Activated B cell treated with CpG ODN at 0.5 μM for 24 hours (primary cell): ENCODE data around the gene PIK3R4. TPM values are rescaled to one million over a fixed set of nuclear protein-coding genes. Genes with fewer than 3 reads are reported as not detected.

Experiments
- ATAC-seq: fragments of 200-7000 bp; cut with Tn5 transposase; one replicate; pipeline ENCODE4 v1.10.0; 2021; ENCODE audit warnings: low read depth, mild to moderate bottlenecking, moderate library complexity
- CTCF ChIA-PET: fragments of 350-600 bp; sonication (Branson Sonifier 250); formaldehyde crosslinking; loops from one replicate; lab custom pipeline; 2021; ENCODE audit warnings: antibody characterized with exemption; lab: Charles Lee
- POLR2A ChIA-PET: fragments of 350-600 bp; sonication (Branson Sonifier 250); formaldehyde crosslinking; loops from one replicate; lab custom pipeline; 2021; ENCODE audit warnings: antibody characterized with exemption; lab: Charles Lee
- DNase-seq: peaks from one replicate; pipeline ENCODE4 v3.0.0; 2022
- H3K27ac Mint-ChIP-seq: one replicate; pipeline ENCODE4 v1.8.0; 2020; ENCODE audit warnings: mixed read lengths
- H3K27me3 Mint-ChIP-seq: one replicate; pipeline ENCODE4 v1.8.0; 2021; ENCODE audit warnings: mixed read lengths
- H3K36me3 Mint-ChIP-seq: one replicate; pipeline ENCODE4 v1.8.0; 2021; ENCODE audit warnings: low read depth, mixed read lengths
- H3K4me1 Mint-ChIP-seq: one replicate; pipeline ENCODE4 v1.8.0; 2021; ENCODE audit warnings: mixed read lengths
- H3K4me3 Mint-ChIP-seq: one replicate; pipeline ENCODE4 v1.8.0; 2020; ENCODE audit warnings: mild to moderate bottlenecking, mixed read lengths
- H3K9me3 Mint-ChIP-seq: one replicate; pipeline ENCODE4 v1.8.0; 2020; ENCODE audit warnings: mixed read lengths
- CTCF ChIP-seq: fragments of 200-600 bp; IDR thresholded peaks from one replicate; pipeline ENCODE4 v1.8.0; 2022; ENCODE audit warnings: antibody characterized with exemption, mild to moderate bottlenecking
- intact Hi-C: fragments of 100-400 bp; cut with micrococcal nuclease; formaldehyde crosslinking; loops from one replicate; pipeline ENCODE4 v1.15.1; 2024
- total RNA-seq: library from RNA; stranded (reverse); gene quantifications from 2 replicates; pipeline ENCODE4 v1.2.3, GENCODE V29; 2022

The PIK3R4 gene
- total RNA-seq, 1 donor from 2014 or later = 32.4 TPM

- Mint-ChIP-seq H3K9me3 (no peaks in the 10 kb centered on the region), H3K27me3 (no peaks in the 10 kb centered on the region), H3K27ac (no peak overlapping the region), H3K4me3 (no peak overlapping the region), H3K36me3 (peaks cover 10% of the 10 kb centered on the region), H3K4me1 (no peaks in the 10 kb centered on the region)
- no peak for ATAC-seq
- no peak for DNase-seq
- no peak for TF ChIP-seq CTCF
- intact Hi-C loops = no loop called here
- ChIA-PET POLR2A (no interaction called here), CTCF (no interaction called here)
These were observed 92.5 kb downstream of the PIK3R4 start for GRCh38 chr3:130654091-130654490.

GRCh38 chr3:130649061-130649654 is 97.5 kb downstream of the PIK3R4 start:
- intact Hi-C loops = no loop called here
- Mint-ChIP-seq H3K27me3 (no peaks in the 10 kb centered on the region), H3K27ac (no peak overlapping the region), H3K4me1 (no peaks in the 10 kb centered on the region), H3K4me3 (no peak overlapping the region), H3K9me3 (no peaks in the 10 kb centered on the region), H3K36me3 (no peaks in the 10 kb centered on the region)
- ATAC-seq (no peak), DNase-seq (no peak)
- CTCF ChIA-PET = no interaction called here
- TF ChIP-seq CTCF = no peak
- POLR2A ChIA-PET = interaction anchor here (0.6 kb wide), 1 partner anchor 23 kb away, joined by 3 read pairs; no protein-coding TSS in a partner anchor

GRCh38 chr3:130648293-130648692 is 98.3 kb downstream of the PIK3R4 start:
- H3K36me3 Mint-ChIP-seq = no peaks in the 10 kb centered on the region
- H3K4me3 Mint-ChIP-seq = no peak overlapping the region
- H3K27me3 Mint-ChIP-seq = no peaks in the 10 kb centered on the region
- H3K27ac Mint-ChIP-seq = no peak overlapping the region
- CTCF ChIA-PET = no interaction called here
- no peak for ATAC-seq
- no peaks in the 10 kb centered on the region for H3K9me3 Mint-ChIP-seq
- no peak for DNase-seq
- POLR2A ChIA-PET = no interaction called here
- no peaks in the 10 kb centered on the region for H3K4me1 Mint-ChIP-seq
- no peak for TF ChIP-seq CTCF
- intact Hi-C loops = no loop called here

GRCh38 chr3:130645261-130645660 is 101.4 kb downstream of the PIK3R4 start:
- DNase-seq (no peak), ATAC-seq (no peak)
- no peaks in the 10 kb centered on the region for H3K9me3 Mint-ChIP-seq
- TF ChIP-seq CTCF = no peak
- no peak overlapping the region for H3K27ac Mint-ChIP-seq
- no peak overlapping the region for H3K4me3 Mint-ChIP-seq
- POLR2A ChIA-PET = no interaction called here
- H3K36me3 Mint-ChIP-seq = no peaks in the 10 kb centered on the region
- no peaks in the 10 kb centered on the region for H3K4me1 Mint-ChIP-seq
- CTCF ChIA-PET = no interaction called here
- peaks cover 6% of the 10 kb centered on the region for H3K27me3 Mint-ChIP-seq
- intact Hi-C loops = no loop called here

GRCh38 chr3:130644628-130645253 is 101.9 kb downstream of the PIK3R4 start:
- no peaks in the 10 kb centered on the region for H3K36me3 Mint-ChIP-seq
- no peak overlapping the region for H3K4me3 Mint-ChIP-seq
- no peak for TF ChIP-seq CTCF
- peaks cover 10% of the 10 kb centered on the region for H3K27me3 Mint-ChIP-seq
- DNase-seq (no peak), ATAC-seq (no peak)
- H3K4me1 Mint-ChIP-seq = no peaks in the 10 kb centered on the region
- intact Hi-C loops = no loop called here
- ChIA-PET CTCF (no interaction called here), POLR2A (no interaction called here)
- no peak overlapping the region for H3K27ac Mint-ChIP-seq
- H3K9me3 Mint-ChIP-seq = no peaks in the 10 kb centered on the region
